CD4-positive, CD25-positive, alpha-beta regulatory T cell (primary cell): Measurements from ENCODE around the gene SLC5A5. TPM values are rescaled to one million over a fixed set of nuclear protein-coding genes. Genes with fewer than 3 reads are reported as not detected.
A peak's percentile ranks its signal among the peaks of the same experiment; 100 is the strongest.

Experiments
- ATAC-seq, 2 donors: fragments of 150-1000 bp; cut with Tn5 transposase; one replicate each; pipeline ENCODE4 v1.10.0; 2021; ENCODE audit warnings: low read depth in 2 of 2, moderate number of reproducible peaks in 2 of 2, moderate library complexity in 1 of 2
- DNase-seq, 3 donors: peaks; one replicate each; pipeline versions ENCODE4 v3.0.0 to v3.0.0-alpha.2; 2012 to 2022; ENCODE audit warnings: mixed read lengths in 1 of 3
- H3K27ac ChIP-seq: one replicate; pipeline ENCODE4 v1.7.0; 2013; ENCODE audit warnings: mild to moderate bottlenecking, low read length; ENCODE audit not compliant: insufficient read depth, poor library complexity, severe bottlenecking
- H3K27me3 ChIP-seq: one replicate; pipeline ENCODE4 v1.7.0; 2013; ENCODE audit warnings: low read length; ENCODE audit not compliant: control insufficient read depth, insufficient read depth
- H3K36me3 ChIP-seq: one replicate; pipeline ENCODE4 v1.7.0; 2013; ENCODE audit warnings: mild to moderate bottlenecking, low read length, moderate library complexity; ENCODE audit not compliant: control insufficient read depth, insufficient read depth
- H3K4me1 ChIP-seq: 2 replicates; pipeline ENCODE4 v1.7.0; 2013; ENCODE audit warnings: mild to moderate bottlenecking, low read length; ENCODE audit not compliant: insufficient read depth, control insufficient read depth, poor library complexity, severe bottlenecking
- H3K4me3 ChIP-seq: one replicate; pipeline ENCODE4 v1.7.0; 2013; ENCODE audit warnings: low read depth, mild to moderate bottlenecking, low read length, moderate library complexity
- H3K9me3 ChIP-seq, 2 experiments: 1 replicate in 1 of 2; 2 replicates in 1 of 2; pipeline ENCODE4 v1.7.0; 2013; ENCODE audit warnings: low read length in 2 of 2, mild to moderate bottlenecking in 1 of 2, moderate library complexity in 1 of 2; ENCODE audit not compliant: control insufficient read depth in 2 of 2
- H3K27ac Mint-ChIP-seq, 3 donors: one replicate each; pipeline ENCODE4 v1.8.0; 2020 to 2022; ENCODE audit warnings: mild to moderate bottlenecking in 3 of 3, mixed read lengths in 3 of 3, moderate library complexity in 2 of 3
- H3K27me3 Mint-ChIP-seq: one replicate; pipeline ENCODE4 v1.8.0; 2022; ENCODE audit warnings: mild to moderate bottlenecking, mixed read lengths
- H3K36me3 Mint-ChIP-seq: one replicate; pipeline ENCODE4 v1.8.0; 2020; ENCODE audit warnings: mixed read lengths
- H3K4me1 Mint-ChIP-seq, 4 donors: one replicate each; pipeline ENCODE4 v1.8.0; 2020 to 2022; ENCODE audit warnings: mixed read lengths in 4 of 4, mild to moderate bottlenecking in 1 of 4
- H3K4me3 Mint-ChIP-seq, 4 donors: one replicate each; pipeline ENCODE4 v1.8.0; 2020 to 2022; ENCODE audit warnings: mild to moderate bottlenecking in 4 of 4, mixed read lengths in 4 of 4, moderate library complexity in 3 of 4
- H3K9me3 Mint-ChIP-seq, 7 donors: one replicate each; pipeline ENCODE4 v1.8.0; 2020 to 2022; ENCODE audit warnings: mixed read lengths in 7 of 7, mild to moderate bottlenecking in 3 of 7, moderate library complexity in 2 of 7
- polyA plus RNA-seq, 4 donors: library from polyadenylated mRNA; unstranded; fragments of 300-500 nt; fragmentation: Illumina TruSeq; gene quantifications; one replicate each; pipeline ENCODE4 v1.2.3, GENCODE V29; 2021
- total RNA-seq: library from RNA; stranded (reverse); gene quantifications from one replicate; pipeline ENCODE4 v1.2.3, GENCODE V29; 2022

Gene SLC5A5
- total and polyA plus RNA-seq, 5 donors from 2014 or later = 0.76 to 1.8 (median 1.2) TPM

GRCh38 chr19:17926044-17926443, 54.3 kb downstream of the SLC5A5 start:
- Histone ChIP-seq H3K27me3 (no peaks in the 10 kb centered on the region), H3K4me3 (no peak overlapping the region), H3K27ac (no peak overlapping the region), H3K9me3 (no peaks in the 10 kb centered on the region), H3K36me3 (no peaks in the 10 kb centered on the region), H3K4me1 (no peaks in the 10 kb centered on the region)
- no peak overlapping the region for H3K27ac Mint-ChIP-seq
- no peak overlapping the region for H3K4me3 Mint-ChIP-seq
- H3K27me3 Mint-ChIP-seq = peaks cover 4% of the 10 kb centered on the region
- no peak for DNase-seq
- no peak for ATAC-seq
- H3K9me3 Mint-ChIP-seq = peaks cover 0 to 3% (median 0%) of the 10 kb centered on the region in 7 donors
- no peaks in the 10 kb centered on the region for H3K4me1 Mint-ChIP-seq
- peaks cover 3% of the 10 kb centered on the region for H3K36me3 Mint-ChIP-seq

DNA sequence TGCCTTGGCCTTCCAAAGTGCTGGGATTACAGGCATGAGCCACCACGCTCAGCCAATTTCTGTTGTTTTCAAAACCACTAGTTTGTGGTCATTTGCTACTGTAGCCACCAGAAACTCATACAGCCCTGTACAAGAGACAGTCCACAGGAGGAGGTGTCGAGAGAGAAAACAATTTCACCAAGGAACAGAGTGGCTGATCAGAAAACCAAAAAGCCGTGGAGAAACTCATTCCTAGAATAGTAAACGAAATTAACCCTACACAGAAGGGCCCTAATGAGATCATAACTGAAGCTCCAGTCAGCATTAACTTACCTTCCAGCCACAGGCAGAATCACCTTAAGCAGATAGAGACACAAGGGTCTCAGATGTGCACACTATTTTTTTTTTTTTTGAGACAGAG, 57.3 kb downstream of the SLC5A5 start:
- Mint-ChIP-seq H3K27ac (no peak overlapping the region), H3K4me3 (peak overlapping the region in 1 of 4 donors; percentile 26)
- ATAC-seq = no peak

GRCh38 chr19:17931532-17932191, 59.9 kb downstream of the SLC5A5 start:
- no peaks in the 10 kb centered on the region for H3K27me3 ChIP-seq
- Mint-ChIP-seq H3K36me3 (peaks cover 3% of the 10 kb centered on the region), H3K27me3 (peaks cover 4% of the 10 kb centered on the region), H3K4me1 (peaks cover 0 to 24% (median 12%) of the 10 kb centered on the region in 4 donors), H3K4me3 (peak overlapping the region; percentile 52 to 86 (median 78)), H3K27ac (peak overlapping the region in 1 of 3 donors; percentile 75), H3K9me3 (no peaks in the 10 kb centered on the region)
- no peaks in the 10 kb centered on the region for H3K36me3 ChIP-seq
- H3K27ac ChIP-seq = no peak overlapping the region
- no peak for DNase-seq
- H3K9me3 ChIP-seq = no peaks in the 10 kb centered on the region
- H3K4me3 ChIP-seq = peak overlapping the region; percentile 78
- peaks cover 18% of the 10 kb centered on the region for H3K4me1 ChIP-seq
- ATAC-seq = no peak

More for the DNA sequence above, 57.3 kb downstream of the SLC5A5 start:
- Histone ChIP-seq H3K27me3 (no peaks in the 10 kb centered on the region), H3K9me3 (no peaks in the 10 kb centered on the region), H3K27ac (no peak overlapping the region), H3K36me3 (no peaks in the 10 kb centered on the region), H3K4me1 (peaks cover 18% of the 10 kb centered on the region), H3K4me3 (no peak overlapping the region)
- Mint-ChIP-seq H3K36me3 (peaks cover 3% of the 10 kb centered on the region), H3K9me3 (peaks cover 0 to 3% (median 0%) of the 10 kb centered on the region in 7 donors), H3K4me1 (peaks cover 0 to 19% (median 11%) of the 10 kb centered on the region in 4 donors), H3K27me3 (peaks cover 4% of the 10 kb centered on the region)
- DNase-seq = no peak

- H3K4me1 ChIP-seq = peaks cover 18% of the 10 kb centered on the region
- no peaks in the 10 kb centered on the region for H3K36me3 ChIP-seq
- Mint-ChIP-seq H3K27me3 (no peaks in the 10 kb centered on the region), H3K4me3 (peak within 1 kb of the TSS; percentile 90 to 94 (median 92)), H3K9me3 (no peaks in the 10 kb centered on the region), H3K27ac (peak within 1 kb of the TSS; percentile 82 to 97 (median 94)), H3K36me3 (no peaks in the 10 kb centered on the region), H3K4me1 (peaks cover 0 to 24% (median 12%) of the 10 kb centered on the region in 4 donors)
- peak; percentile 98 for ATAC-seq
- no peaks in the 10 kb centered on the region for H3K9me3 ChIP-seq
- H3K27ac ChIP-seq = peak within 1 kb of the TSS; percentile 88
- DNase-seq = peak; percentile 90 to 96 (median 95)
- no peaks in the 10 kb centered on the region for H3K27me3 ChIP-seq
- H3K4me3 ChIP-seq = peak within 1 kb of the TSS; percentile 78
Observed at GRCh38 chr19:17932485-17933338, 61.0 kb downstream of the SLC5A5 start, which contains the start of gene CCDC124. TSS of gene CCDC124 (plus strand) at chr19:17933015. CDS start at chr19:17936421, 3,406 bp downstream.

- H3K4me3 Mint-ChIP-seq = peak overlapping the region; percentile 90 to 94 (median 92)
Observed at GRCh38 chr19:17933414-17934129, 61.8 kb downstream of the SLC5A5 start.

GRCh38 chr19:17936379-17936778, 64.6 kb downstream of the SLC5A5 start:
- no peak for ATAC-seq
- no peak for DNase-seq
- Mint-ChIP-seq H3K4me1 (peaks cover 0 to 23% (median 14%) of the 10 kb centered on the region in 4 donors), H3K27me3 (no peaks in the 10 kb centered on the region), H3K36me3 (peaks cover 3% of the 10 kb centered on the region), H3K4me3 (no peak overlapping the region), H3K27ac (no peak overlapping the region), H3K9me3 (no peaks in the 10 kb centered on the region)
- Histone ChIP-seq H3K4me3 (no peak overlapping the region), H3K36me3 (no peaks in the 10 kb centered on the region), H3K27me3 (no peaks in the 10 kb centered on the region), H3K27ac (no peak overlapping the region), H3K9me3 (no peaks in the 10 kb centered on the region), H3K4me1 (peaks cover 18% of the 10 kb centered on the region)

More at GRCh38 chr19:17933414-17934129, 61.8 kb downstream of the SLC5A5 start:
- no peak for ATAC-seq
- peaks cover 0 to 24% (median 14%) of the 10 kb centered on the region in 4 donors for H3K4me1 Mint-ChIP-seq
- no peak for DNase-seq
- H3K36me3 ChIP-seq = no peaks in the 10 kb centered on the region
- H3K27ac ChIP-seq = peak overlapping the region; percentile 88
- H3K9me3 ChIP-seq = no peaks in the 10 kb centered on the region
- H3K36me3 Mint-ChIP-seq = peaks cover 3% of the 10 kb centered on the region
- peak overlapping the region; percentile 75 to 97 (median 94) for H3K27ac Mint-ChIP-seq
- no peaks in the 10 kb centered on the region for H3K27me3 Mint-ChIP-seq
- H3K27me3 ChIP-seq = no peaks in the 10 kb centered on the region
- H3K9me3 Mint-ChIP-seq = no peaks in the 10 kb centered on the region
- H3K4me1 ChIP-seq = peaks cover 18% of the 10 kb centered on the region
- H3K4me3 ChIP-seq = peak overlapping the region; percentile 64

DNA sequence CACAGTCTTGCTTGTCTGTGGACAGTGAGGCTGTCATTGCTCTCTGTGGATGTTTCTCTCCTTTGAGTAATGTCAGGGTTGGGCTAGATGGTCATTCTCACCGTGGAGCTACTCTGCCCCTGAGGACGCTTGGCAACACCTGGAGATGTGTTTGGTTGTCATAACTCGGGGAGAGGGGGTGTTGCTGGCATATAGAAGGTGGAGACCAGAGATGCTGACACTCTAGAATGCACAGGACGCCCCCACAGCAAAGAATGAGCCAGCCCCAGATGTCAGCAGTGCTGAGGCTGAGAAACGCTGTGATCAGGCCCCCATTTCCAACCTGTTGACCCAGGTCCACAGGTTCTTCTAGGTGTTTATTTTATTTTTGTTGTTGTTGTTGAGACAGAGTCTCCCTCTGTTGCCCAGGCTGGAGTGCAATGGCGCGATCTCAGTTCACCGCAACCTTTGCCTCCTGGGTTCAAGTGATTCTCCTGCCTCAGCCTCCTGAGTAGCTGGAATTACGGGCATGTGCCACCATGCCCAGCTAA, 65.7 kb downstream of the SLC5A5 start:
- Mint-ChIP-seq H3K4me3 (peak overlapping the region in 1 of 4 donors; percentile 65), H3K27ac (no peak overlapping the region), H3K4me1 (peaks cover 0 to 20% (median 11%) of the 10 kb centered on the region in 4 donors), H3K9me3 (no peaks in the 10 kb centered on the region), H3K36me3 (peaks cover 3% of the 10 kb centered on the region), H3K27me3 (no peaks in the 10 kb centered on the region)
- no peaks in the 10 kb centered on the region for H3K36me3 ChIP-seq
- DNase-seq (no peak), ATAC-seq (no peak)
- no peaks in the 10 kb centered on the region for H3K9me3 ChIP-seq
- H3K27me3 ChIP-seq = no peaks in the 10 kb centered on the region
- no peak overlapping the region for H3K4me3 ChIP-seq
- H3K27ac ChIP-seq = no peak overlapping the region
- peaks cover 10% of the 10 kb centered on the region for H3K4me1 ChIP-seq
